ENCODE measurements around the gene GIPC3.

Gene GIPC3

GRCh38 chr19:3585301-3586126, at the start of gene GIPC3:
TSS of gene GIPC3 (plus strand) at chr19:3585478. CDS start at chr19:3585598, 120 bp downstream.
- no peak for DNase-seq

GRCh38 chr19:3535563-3535965, 49.7 kb upstream of the GIPC3 start:
- no peak for DNase-seq

GRCh38 chr19:3535981-3536380, 49.3 kb upstream of the GIPC3 start:
- no peak for DNase-seq

GRCh38 chr19:3536429-3537100, 48.7 kb upstream of the GIPC3 start:
- DNase-seq: no peak

- DNase-seq: no peak
These were observed 48.2 kb upstream of the GIPC3 start for GRCh38 chr19:3537101-3537437.

- no peak for DNase-seq
These were observed 47.6 kb upstream of the GIPC3 start for GRCh38 chr19:3537438-3538240.

- no peak for DNase-seq
These were observed 46.9 kb upstream of the GIPC3 start for GRCh38 chr19:3538258-3538929.

- DNase-seq: peak; percentile 23
These were observed 46.1 kb upstream of the GIPC3 start, which contains the start of gene TEKTIP1 for GRCh38 chr19:3538965-3539755. TSS of gene TEKTIP1 (plus strand) at chr19:3539174. CDS start at chr19:3539178, 4 bp downstream.

GRCh38 chr19:3539756-3540118, 45.5 kb upstream of the GIPC3 start:
- DNase-seq: no peak

- DNase-seq: no peak
These were observed 41.9 kb upstream of the GIPC3 start for GRCh38 chr19:3543150-3544057.

GRCh38 chr19:3544058-3544376, 41.3 kb upstream of the GIPC3 start:
- DNase-seq: no peak

GRCh38 chr19:3544742-3545668, 40.3 kb upstream of the GIPC3 start:
- no peak for DNase-seq

- DNase-seq: no peak
These were observed 39.6 kb upstream of the GIPC3 start for GRCh38 chr19:3545669-3546034.

GRCh38 chr19:3546119-3546518, 39.2 kb upstream of the GIPC3 start:
- DNase-seq: no peak

- no peak for DNase-seq
These were observed 38.0 kb upstream of the GIPC3 start for GRCh38 chr19:3547301-3547731.

GRCh38 chr19:3547767-3548282, 37.5 kb upstream of the GIPC3 start:
- DNase-seq: no peak

- no peak for DNase-seq
These were observed 36.7 kb upstream of the GIPC3 start for GRCh38 chr19:3548606-3549005.

- no peak for DNase-seq
These were observed 35.5 kb upstream of the GIPC3 start for GRCh38 chr19:3549816-3550215.

- DNase-seq: no peak
These were observed 34.1 kb upstream of the GIPC3 start for GRCh38 chr19:3550947-3551791.
